GM19043 (cell line): ENCODE data around the gene CADPS2.

ENCODE experiments used
- ATAC-seq: cut with Tn5 transposase; IDR thresholded peaks from one replicate; pipeline ENCODE4 v1.9.1; 2021; ENCODE audit warnings: low read depth; ENCODE audit not compliant: unreplicated experiment

The CADPS2 gene

GRCh38 chr7:122790132-122790531, 96.1 kb downstream of the CADPS2 start:
- no peak for ATAC-seq

- ATAC-seq: no peak
Observed at GRCh38 chr7:122789156-122789555, 97.1 kb downstream of the CADPS2 start.

GRCh38 chr7:122770686-122771335, 115.4 kb downstream of the CADPS2 start:
- no peak for ATAC-seq

- ATAC-seq: no peak
Observed at GRCh38 chr7:122768827-122769226, 117.4 kb downstream of the CADPS2 start.

- no peak for ATAC-seq
Observed at GRCh38 chr7:122767339-122767738, 118.9 kb downstream of the CADPS2 start.

GRCh38 chr7:122766593-122766992, 119.7 kb downstream of the CADPS2 start:
- no peak for ATAC-seq

- ATAC-seq: no peak
Observed at GRCh38 chr7:122764902-122765301, 121.4 kb downstream of the CADPS2 start.

GRCh38 chr7:122764020-122764419, 122.2 kb downstream of the CADPS2 start:
- ATAC-seq: no peak

GRCh38 chr7:122762071-122762470, 124.2 kb downstream of the CADPS2 start:
- ATAC-seq: no peak

- ATAC-seq: no peak
Observed at GRCh38 chr7:122758501-122758900, 127.8 kb downstream of the CADPS2 start.

GRCh38 chr7:122756860-122757259, 129.4 kb downstream of the CADPS2 start:
- ATAC-seq: no peak

- no peak for ATAC-seq
Observed at GRCh38 chr7:122755696-122756095, 130.6 kb downstream of the CADPS2 start.

- no peak for ATAC-seq
Observed at GRCh38 chr7:122752583-122752982, 133.7 kb downstream of the CADPS2 start.

- no peak for ATAC-seq
Observed at GRCh38 chr7:122750389-122750788, 135.9 kb downstream of the CADPS2 start.

- no peak for ATAC-seq
Observed at GRCh38 chr7:122748195-122748594, 138.1 kb downstream of the CADPS2 start.

- no peak for ATAC-seq
Observed at GRCh38 chr7:122746948-122747347, 139.3 kb downstream of the CADPS2 start.

- ATAC-seq: no peak
Observed at GRCh38 chr7:122743211-122743610, 143.0 kb downstream of the CADPS2 start.

- ATAC-seq: no peak
Observed at GRCh38 chr7:122738947-122739346, 147.3 kb downstream of the CADPS2 start.

- no peak for ATAC-seq
Observed at GRCh38 chr7:122736183-122736582, 150.1 kb downstream of the CADPS2 start.

GRCh38 chr7:122727759-122728158, 158.5 kb downstream of the CADPS2 start:
- no peak for ATAC-seq

GRCh38 chr7:122727354-122727753, 158.9 kb downstream of the CADPS2 start:
- no peak for ATAC-seq

- ATAC-seq: no peak
Observed at GRCh38 chr7:122726881-122727280, 159.4 kb downstream of the CADPS2 start.

GRCh38 chr7:122724366-122724765, 161.9 kb downstream of the CADPS2 start:
- no peak for ATAC-seq
